Stimulated activated CD4-positive, alpha-beta T cell treated with anti-CD3 and anti-CD28 coated beads, Interleukin-12 subunit alpha, Interleukin-12 subunit beta, amount 100 ng/mL, for 48 hours (primary cell): ENCODE measurements around the gene AXIN1.
"Not testable (repeated sequence)": the region's sequence is repeated elsewhere in the genome, so short reads cannot be mapped to it uniquely, and the experiment has no call there.

Experiments used
- DNase-seq, 3 donors: peaks; one replicate each; pipeline ENCODE4 v3.0.0-alpha.2; 2020; ENCODE audit warnings: low read depth in 2 of 3, low spot score in 1 of 3

The AXIN1 gene

DNA sequence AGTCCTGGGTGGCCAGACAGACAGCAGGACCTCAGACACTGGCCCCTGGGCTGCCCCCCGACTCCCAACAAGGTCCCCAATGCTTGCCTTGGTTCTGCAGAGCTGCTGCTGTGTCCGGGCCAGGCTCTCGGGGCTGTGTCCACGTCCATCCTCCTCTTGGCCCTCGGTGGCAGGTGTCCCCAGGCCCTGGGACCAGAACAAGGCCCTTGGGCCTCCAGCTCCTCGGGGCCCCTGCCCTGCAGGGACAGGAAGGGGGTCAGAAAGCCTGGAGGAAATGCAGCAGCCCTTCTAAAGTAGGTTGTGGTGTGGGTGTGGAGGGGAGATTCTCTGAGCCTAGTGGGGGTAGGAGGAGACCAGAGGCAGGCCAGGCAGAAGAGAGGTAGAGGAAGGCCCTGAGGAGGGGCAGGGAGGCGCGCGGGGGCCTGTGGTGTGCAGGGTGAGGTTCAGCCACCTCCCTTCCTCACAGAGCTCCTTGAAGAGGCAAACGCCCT is 2.5 kb upstream of the AXIN1 start:
- DNase-seq, result no peak

DNA sequence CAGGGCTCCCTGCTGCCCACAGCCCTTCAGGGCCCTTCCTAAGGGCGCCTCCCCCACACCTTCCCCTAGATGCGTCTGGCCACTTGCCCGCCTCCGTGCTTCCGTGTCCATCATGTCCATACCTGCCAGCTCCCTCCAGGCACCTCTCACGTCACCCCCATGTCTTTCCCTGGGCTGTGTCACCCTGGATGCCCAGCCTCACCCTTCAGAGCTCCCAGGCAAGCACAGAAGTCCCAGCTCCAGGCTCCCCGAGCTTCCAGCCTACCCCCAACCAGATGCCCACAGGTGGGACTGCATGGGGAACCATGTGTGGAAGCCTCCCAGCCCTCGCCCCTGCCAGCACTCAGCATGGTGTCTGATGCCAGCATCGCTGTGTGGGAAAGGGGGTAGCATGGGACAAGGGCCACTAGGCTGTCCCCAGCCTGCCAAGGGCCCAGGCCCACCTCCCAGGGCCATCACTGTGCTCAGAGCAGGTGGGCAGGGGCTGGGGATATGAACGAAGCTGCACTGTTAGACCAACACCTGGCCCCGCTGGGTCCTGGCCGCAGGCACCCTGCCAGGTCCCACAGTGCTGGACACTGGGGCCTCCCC is 1.9 kb upstream of the AXIN1 start:
- DNase-seq, result no peak

DNA sequence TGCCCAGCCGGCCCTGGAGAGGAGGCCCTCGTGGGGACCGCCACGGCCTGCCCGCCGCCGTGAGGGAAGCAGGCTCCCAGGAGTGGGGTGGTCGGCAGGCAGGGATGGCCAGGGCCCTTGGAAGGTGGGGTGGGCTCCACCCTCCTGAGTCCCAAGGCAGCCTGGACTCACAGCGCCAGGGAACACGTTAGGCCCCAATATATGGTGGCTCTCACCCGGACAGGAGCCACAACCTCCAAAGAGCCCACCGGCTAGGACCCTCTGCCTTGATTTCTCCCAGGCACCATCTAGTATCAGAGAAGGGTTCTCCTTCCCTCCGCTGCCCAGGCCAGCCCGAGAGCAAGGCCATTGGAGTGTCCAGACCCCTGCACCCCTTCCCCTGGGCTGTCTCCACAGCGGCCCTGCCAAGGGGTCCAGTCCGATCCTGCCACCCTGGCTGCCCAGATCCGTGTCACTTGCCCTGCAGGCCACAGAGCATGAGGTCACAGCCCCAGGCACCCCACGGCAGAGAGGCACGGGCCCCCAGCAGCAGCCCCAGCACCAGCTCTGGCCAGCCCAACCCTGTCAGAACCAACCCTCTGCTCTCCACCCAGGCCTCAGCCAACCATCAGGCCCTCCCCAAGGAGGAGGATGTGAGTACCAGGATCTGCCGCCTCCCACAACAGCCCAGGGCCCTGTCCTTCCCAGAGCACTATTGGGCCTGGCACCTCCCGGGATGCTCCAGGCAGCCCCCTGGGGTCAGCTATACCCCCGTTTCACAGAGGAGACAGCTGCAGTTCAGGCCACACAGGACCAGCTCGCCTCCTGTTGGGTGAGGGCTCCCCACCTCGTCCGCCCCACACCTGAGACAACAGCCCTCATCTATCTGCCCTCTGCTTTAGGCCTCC is 1.1 kb upstream of the AXIN1 start:
- no peak for DNase-seq

DNA sequence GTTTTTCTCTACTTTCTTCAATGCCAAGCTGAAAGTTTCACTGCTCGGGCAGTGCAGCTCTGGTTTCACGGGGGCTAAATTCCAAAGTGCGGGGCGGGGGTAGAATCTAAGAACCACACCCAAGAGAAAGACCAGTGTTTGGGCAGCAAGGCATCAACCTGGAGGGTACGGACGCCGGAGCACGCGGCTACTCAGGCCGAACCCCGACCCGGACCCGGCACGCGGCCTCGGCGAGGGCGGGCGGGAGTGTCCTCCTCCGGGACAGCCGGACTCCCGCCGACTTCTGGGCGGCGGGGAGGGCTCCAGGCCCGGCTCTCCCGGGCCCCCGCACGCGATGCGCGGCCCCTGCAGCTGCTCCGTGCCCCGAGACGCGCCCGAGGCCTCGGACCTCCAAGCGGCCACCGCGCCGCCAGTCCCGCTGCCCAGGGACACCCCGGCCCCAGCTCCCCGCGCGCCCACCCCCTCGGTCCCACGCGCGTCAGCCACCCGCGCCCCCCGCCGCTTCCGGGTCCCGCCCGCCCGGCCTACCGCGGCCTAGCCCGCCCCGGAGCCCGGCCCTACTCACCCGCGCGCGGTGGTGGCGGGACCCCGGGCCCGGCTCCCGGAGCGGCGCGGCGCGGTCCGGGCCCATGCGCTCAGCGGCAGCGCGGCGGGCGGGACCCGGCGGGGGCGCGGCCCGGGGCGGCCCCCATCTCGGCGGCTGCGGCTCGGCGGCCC is 561 bp downstream of the AXIN1 start:
- no peak for DNase-seq

DNA sequence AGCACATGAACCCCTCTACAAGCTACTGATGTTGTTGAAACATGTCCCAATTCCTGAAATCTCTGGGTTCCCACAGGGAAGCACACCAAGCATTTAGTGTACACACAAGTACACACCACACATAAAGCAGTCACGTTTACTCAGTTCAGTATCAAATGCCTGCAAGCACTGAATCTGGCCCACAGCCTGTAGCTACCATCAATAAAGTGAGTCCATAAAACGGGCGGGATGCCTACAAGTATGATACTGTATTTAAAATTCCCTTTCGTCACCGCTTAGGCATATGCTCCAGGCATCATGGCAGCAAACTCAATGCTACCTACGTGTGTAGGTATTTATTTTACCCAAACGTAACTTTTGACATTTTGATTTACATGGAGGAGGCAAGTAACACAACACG is 2.3 kb downstream of the AXIN1 start:
- no peak for DNase-seq

DNA sequence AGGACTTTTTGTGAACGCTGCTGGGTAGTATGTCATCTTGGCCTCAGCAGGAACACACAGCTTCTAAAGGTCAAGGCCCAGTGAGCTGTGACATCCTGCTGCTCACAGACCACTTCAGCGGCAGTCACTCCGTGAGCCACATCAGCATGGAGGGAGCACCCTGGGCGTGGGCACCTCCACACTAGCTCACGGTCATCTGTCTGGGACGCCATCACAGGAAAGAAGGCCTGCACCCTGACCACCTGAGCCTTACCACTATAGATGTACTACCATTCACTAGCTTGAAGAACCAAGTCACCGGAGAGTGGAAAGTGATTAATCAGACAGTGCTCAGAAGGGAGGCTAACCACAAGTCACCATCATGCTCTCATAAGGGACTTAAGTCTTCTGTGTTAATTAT is 3.3 kb downstream of the AXIN1 start:
- DNase-seq, result no peak

DNA sequence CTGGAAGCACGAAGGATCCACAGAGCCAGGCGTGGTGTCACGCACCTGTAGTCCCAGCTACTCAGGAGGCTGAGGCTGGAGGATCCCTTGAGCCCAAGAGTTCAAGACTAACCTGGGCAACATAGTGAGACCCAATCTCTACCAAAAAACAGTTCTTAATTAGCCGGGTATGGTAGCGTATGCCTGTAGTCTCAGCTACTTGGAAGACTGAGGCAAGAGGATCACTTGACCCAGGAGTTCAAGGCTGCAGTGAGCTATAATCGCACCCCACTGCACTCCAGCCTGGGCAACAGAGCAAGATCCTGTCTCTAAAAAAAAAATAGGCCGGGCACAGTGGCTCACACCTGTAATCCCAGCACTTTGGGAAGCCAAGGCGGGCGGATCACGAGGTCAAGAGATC is 4.0 kb downstream of the AXIN1 start:
- DNase-seq, result not testable (repeated sequence)

DNA sequence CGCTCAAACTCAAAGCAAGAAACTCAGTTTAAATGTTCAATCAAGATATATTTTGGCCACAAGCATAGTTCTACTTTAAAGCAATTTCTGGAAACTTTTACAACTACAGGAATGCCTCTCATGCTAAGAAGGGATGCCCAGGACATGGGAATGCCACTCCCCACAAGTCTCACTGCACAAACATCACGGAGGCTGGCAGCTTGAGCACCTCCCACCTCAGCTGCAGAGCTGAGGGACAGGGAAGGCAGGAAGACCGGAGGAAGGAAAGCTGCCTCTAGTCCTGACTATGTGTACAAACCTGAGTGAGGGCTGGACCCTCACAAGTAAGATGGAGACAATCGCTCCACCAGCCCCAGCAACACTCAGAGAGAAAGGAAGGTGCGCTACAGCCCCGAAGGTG is 5.3 kb downstream of the AXIN1 start:
- no peak for DNase-seq

DNA sequence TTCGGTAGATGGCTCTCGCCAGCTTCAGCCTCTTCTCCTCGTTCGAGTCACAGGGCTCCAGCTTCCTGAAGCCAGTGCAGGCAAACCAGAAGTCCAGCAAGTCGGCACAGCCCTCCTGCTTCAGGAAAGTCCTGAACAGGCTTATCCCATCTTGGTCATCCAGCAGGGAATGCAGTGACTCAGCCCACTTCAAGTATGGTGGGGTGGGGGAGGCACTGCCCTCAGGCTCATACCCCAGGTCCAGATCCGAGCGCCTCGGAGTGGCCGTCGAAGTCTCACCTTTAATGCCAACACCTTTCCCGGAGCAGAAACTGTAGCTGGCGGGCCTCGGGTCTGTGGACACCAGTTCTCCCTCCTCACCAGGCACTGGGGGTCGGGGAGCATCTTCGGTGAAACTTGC is 5.9 kb downstream of the AXIN1 start:
- DNase-seq, result no peak

DNA sequence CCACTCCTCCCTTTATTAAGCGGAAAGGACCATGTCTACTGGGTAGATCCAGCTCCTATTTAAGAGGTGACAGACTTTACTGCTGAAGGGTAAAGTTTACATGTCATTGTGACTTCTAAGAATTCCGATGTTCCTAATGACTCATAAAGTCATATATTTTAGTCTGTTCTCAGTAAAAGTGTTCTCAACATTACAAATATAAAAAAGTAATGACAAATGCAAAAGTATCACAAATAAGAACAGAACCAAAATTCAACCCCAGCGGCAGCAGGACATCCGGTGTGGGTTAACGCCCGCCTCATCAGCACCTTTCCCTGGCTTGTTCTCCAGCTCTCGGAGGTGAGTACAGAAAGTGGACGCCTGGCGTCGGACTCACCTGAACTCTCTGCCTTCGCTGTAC is 6.8 kb downstream of the AXIN1 start:
- DNase-seq, result no peak

DNA sequence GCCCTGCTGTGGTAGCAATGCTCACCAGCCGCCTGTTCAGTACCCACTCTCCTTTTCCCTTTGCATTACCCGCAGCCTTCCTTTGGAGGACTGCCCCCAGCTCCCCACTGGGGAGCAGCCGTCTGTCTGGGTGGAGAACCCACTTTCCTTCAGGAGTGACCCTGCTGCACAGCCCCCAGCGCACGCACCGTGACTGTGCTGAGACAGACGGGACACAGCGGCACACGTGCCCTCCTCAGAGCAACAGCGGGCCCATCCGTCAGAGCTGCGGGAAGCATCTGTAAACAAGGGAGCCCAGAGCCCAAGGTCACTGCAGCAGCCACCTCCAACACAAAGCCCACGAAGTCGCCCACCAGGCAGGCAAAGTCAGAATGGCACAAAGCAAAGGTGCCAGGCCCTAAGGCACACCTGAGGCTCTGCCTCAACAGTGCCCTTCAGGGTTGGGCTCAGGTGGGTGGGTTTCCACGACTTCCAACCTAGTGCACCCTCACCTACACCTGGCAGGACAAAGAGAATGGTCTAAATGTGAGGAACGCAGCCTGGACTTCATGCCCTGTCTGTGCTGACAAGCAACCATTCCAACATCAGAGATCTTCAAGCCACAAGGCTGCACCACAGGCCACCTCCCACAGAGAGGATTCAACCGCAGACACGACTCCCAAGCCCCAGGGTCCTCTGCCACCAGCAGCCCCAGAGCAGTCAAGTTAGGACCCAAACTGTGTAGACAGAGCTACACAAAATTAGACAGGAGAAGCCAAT is 9.9 kb downstream of the AXIN1 start:
- DNase-seq, result no peak

DNA sequence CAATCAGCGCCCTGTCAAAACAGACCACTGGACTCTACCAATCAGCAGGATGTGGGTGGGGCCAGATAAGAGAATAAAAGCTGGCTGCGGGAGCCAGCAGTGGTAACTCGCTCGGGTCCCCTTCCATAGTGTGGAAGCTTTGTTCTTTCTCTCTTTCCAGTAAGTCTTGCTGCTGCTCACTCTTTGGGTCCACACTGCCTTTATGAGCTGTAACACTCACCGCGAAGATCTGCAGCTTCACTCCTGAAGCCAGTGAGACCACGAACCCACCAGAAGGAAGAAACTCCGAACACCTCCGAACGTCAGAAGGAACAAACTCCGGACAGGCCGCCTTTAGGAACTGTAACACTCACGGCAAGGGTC is 10.6 kb downstream of the AXIN1 start:
- DNase-seq, result not testable (repeated sequence)

DNA sequence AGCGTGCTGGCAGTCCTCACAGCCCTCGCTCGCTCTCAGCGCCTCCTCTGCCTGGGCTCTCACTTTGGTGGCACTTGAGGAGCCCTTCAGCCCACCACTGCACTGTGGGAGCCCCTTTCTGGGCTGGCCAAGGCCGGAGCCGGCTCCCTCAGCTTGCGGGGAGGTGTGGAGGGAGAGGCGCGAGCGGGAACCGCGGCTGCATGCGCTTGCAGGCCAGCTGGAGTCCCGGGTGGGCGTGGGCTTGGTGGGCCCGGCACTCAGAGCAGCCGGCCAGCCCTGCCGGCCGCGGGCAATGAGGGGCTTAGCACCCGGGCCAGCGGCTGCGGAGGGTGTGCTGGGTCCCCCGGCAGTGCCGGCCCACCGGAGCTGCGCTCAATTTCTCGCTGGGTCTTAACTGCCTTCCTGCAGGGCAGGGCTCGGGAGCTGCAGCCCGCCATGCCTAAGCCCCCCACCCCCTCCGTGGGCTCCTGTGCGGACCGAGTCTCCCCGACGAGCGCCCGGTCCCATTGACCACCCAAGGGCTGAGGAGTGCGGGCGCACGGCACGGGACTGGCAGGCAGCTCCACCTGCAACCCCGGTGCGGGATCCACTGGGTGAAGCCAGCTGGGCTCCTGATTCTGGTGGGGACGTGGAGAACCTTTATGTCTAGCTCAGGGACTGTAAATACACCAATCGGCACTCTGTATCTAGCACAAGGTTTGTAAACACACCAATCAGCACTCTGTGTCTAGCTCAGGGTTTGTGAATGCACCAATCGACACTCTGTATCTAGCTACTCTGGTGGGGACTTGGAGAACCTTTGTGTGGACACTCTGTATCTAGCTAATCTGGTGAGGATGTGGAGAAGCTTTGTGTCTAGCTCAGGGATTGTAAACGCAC is 11.2 kb downstream of the AXIN1 start:
- not testable (repeated sequence) for DNase-seq

DNA sequence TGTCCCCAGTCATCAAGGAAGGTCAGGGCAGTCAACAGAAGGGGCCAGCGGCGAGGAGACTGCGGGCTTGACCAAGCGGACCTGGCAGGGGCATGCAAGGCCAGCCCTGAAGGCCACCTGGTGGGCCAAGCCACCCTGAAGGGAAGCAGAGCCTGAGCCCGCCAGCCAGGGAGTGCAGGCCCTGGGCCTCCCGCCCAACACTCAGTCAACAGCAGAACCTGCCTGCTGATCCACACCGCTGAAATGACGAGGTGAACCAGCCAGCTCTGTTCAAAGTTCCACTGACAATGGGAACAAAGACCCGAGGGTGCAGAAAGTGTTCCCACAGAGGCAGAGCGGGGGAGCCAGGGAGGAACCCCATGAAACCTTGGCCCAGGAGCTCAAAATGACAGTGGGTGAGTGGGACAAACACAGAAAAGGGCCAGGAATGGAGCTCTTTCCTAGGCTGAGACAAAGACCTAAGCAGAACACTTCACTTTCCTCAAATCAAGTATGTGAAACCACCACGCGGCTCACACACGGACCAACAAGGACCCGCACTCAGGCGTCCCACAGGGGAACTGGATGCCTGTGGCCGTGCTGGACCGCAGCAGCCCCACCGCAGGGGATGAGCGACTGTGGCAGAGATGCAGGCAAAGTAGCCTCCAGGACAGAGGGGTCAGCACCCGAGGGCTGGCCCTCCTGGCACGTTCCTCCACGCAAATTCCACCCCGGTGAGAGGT is 12.0 kb downstream of the AXIN1 start:
- DNase-seq, result no peak

DNA sequence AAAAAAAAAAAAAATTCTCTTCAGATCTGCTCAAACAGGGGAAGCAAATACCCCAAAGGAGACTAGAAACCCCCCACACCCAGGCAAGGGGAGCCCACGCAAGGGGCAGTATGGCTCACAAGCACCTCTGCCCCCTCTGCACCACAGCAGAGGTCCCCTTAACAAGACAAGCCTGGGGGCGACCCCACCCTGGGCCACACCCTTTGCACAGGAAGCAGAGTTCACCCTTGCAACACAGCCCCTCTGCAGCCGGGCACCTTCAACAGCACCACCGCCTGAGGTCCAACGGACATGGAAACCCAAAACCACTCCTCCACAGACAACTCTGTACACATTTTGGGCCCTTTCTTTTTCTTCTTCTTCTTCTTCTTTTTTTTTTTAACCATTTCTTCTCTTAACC is 12.8 kb downstream of the AXIN1 start:
- DNase-seq, result no peak

DNA sequence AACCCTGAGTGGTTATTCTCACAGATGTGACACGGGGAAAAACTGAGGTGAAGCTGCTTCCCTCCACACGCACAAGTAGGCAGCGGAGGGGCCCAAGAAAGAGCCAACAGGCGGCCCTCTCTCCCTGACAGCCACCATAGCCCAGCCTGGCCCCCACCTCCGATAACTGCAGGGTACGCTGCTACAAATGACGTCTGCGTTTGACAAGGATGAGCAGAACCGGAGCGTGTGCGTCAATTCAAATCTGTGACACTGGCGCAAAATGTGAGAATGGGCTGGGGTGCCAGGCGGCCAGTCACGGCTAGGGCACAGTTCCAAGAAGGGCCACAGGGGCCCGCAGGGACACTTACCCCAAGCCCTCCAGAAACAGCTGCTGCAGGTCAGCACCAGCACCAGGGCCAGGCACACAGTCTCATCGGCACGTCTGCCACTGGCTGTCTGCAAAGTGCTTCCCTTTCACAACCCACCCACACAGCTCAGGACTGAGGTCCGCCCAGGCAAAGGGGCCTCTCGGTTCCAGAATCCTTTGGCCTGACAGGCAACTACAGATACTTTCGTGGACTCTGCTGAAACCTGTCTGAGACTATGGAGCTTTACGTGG is 14.4 kb downstream of the AXIN1 start:
- no peak for DNase-seq

- no peak for DNase-seq
Observed at GRCh38 chr16:337437-337836, 15.1 kb downstream of the AXIN1 start.

GRCh38 chr16:336269-336668 is 16.3 kb downstream of the AXIN1 start:
- no peak for DNase-seq
